NCI-H2227 (cell line): Measurements from ENCODE around the gene FRMPD4.

ENCODE experiments used
- DNase-seq: peaks from one replicate; lab custom pipeline; 2025; ENCODE audit not compliant: unreplicated experiment; lab: John Stamatoyannopoulos, UW

FRMPD4 gene

DNA sequence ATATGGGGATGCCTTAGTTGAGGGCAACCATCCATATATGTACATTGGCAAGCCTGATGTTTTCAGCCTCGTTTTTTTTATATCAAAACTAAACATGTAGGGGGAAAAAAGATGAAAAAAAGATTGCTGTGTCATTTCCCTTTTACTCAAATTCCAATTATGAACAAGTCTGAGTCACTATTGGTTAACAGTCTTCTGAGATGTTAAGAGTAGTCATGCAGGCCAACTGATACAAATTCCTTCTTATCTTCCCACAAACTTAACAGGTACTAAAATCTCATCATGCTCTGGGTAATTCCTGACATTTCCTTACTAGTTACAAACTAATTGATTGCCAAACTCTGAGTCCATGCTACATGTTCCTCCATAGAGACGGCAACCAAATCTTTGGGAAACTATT lies 222.1 kb downstream of the FRMPD4 start:
- no peak for DNase-seq

DNA sequence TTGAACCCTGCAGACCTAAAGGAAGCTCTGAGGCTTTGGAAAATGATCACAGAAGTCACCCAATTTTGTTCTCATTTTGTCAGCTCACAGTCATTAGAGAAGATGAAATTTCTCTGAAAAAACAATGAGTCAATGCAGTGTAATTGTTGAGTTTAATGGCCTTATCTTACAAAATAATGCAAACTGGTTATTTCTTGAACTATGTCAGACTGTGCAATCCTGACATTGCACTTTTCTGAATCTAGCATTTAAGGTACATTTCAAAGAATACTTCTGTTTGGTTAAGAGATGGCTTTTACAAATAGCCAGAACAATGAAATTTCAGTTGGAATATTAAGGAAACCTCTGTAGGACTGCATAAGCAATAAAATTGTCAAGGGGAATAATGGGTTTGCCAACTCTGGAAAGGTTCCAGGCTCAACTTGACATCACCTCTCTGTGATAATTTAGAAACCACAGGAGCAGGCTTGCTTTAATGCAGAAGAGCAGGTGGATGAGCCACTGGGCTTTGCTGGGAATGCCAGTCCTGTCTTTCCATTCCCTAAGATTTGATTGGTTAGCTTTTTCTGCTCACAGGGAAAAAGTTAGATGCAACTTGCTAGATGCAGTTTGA lies 222.8 kb downstream of the FRMPD4 start:
- DNase-seq: no peak

DNA sequence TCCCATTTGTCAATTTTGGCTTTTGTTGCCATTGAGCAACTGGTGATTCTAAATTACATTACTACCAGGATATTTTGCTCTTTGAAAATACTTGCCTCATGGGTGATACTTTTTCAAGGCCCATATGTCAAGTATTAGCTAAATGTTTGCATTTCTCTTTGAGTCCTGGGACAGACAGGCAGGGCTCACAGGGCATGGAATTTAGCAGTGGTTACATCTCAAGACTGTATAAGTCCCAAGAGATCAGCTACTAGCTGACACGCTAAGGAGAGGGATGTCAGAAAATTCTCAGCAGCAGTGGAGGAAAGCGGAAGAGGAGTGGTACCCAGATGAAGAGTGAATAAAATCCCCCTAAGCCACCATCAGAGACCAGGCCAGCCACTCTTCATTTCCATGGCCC lies 224.9 kb downstream of the FRMPD4 start:
- no peak for DNase-seq

DNA sequence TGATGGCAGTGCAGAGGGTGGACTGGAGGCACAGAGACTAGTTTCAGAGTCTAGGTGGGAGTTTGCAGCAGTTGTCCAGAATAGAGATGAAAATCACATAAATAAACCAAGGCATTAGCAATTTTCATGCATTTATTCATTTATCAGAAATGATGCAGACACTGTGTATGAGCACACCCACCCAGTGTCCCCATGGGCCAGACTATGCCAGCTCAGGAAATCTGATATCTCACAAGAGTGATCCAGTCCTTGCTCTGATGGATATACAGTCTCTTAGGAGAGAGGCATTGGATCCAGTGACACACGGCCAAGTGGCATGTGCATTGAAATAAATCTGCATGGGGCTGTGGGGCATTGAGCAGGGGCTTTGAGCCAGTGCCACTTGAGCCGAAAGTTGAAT lies 228.2 kb downstream of the FRMPD4 start:
- no peak for DNase-seq

DNA sequence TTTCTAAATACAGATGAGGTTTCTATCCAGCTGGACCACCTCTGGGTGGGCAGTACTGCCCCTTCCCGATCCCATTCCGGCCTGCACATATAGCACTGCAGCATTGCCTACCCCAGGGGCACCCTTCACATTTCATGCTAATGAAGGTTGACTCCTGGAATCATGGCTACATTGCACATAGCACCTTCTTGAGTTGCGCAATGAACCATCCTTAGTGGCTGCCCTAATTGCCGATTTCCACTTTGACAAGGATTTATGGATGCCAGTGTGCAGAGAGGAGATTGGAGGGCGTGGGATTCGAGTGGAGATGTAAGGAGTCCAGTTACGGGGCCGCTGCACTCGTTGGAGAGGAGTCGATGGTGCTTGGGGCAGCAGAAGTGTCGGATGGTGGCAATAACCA lies 229.0 kb downstream of the FRMPD4 start:
- no peak for DNase-seq

DNA sequence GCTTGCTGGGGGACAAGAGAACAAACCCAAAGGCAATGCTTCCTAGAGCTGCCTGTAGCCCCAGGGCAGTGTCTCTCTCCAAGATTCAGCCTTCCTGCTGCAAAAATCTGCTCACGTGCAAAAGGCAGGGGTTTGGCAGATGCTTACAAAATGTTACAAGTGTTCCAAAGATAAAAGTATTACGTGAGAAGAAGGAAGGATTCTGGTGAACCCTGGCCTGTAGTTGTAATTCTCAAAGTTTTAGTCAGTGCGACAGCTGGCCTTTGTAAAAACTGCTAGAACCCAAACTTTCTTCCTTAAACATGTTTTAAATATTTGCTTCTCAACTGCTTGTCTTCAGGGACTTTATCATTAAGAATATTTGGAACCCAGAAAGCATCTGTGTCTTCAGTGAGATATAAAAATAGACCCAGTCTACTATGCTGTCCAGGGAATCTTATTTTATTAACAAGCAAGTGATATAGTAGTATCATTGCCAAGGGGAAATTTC lies 232.3 kb downstream of the FRMPD4 start:
- no peak for DNase-seq

DNA sequence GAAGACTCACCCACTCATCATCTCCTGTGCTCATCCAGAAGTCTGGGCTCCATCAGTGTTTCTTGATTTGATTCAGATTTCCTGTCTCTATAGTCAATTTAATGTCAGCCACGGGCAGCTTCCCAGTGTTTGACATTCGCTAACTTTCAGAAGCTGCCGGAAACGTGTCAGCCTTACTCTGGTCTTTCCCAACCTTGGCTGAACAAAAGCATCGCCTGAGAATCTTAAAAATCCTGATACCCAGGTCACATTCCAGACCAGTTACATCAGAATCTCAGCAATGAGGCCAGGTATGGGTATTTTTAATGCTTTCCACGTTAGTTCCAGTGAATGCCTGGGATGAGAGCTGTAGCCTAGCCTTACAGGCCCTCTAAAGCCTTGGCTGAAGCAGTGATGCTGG lies 233.8 kb downstream of the FRMPD4 start:
- no peak for DNase-seq

DNA sequence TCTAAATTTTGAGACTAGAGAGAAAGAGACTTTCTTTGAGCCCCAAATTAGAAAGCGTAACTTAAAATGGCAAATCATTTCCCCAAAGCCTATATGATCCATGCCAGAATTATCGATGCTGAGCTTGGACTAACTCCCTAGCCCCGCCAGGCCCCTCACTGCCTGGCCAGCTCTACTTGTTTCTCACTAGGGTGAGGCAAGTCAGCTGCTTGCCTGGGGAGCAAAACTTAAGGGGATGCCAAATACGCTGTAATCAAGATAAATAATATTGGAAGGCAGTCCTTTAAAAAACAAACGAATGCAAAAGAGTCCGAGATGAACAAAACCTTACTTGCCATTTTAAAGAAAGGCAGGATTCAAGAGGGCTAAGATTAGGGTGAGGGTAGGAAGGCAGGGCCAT lies 236.0 kb downstream of the FRMPD4 start:
- no peak for DNase-seq

DNA sequence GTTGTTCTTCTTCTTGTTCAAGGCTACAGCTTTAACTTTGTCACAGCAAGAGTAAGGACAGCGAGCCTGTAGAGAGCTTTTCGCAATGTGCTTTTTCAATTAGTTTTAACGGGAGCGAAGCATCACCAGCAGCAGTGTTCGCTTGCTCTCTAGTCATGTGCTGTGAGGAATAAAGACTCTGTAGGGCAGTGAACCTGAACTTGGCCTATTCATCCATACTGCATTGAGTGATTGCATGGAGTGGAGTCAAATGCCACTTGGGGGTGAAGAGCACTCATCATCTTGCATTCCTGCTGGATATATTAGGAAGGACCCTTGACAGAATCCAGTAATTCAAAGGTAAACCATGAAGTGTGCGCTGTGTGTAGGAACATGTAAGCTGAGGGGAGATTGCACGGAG lies 240.0 kb downstream of the FRMPD4 start:
- DNase-seq: no peak

DNA sequence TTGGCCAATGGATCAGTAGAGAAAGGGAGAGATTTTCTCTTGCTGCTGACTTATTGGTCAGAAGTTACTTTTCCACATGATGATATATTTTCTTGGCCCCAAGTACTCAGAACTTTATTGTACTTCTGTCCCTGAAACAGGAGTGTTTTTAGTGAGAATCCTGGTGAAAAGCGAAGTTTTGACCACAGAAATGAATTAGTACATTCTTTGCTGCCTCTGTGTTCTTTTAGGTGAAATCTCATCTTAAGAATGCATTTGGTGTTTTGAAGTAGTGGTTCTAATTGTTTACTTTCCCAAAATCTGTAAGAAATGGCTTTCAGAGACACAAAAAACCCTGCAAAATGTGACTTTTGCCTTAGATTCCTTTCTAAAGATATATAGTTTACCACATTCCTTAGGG lies 240.4 kb downstream of the FRMPD4 start:
- DNase-seq: no peak

DNA sequence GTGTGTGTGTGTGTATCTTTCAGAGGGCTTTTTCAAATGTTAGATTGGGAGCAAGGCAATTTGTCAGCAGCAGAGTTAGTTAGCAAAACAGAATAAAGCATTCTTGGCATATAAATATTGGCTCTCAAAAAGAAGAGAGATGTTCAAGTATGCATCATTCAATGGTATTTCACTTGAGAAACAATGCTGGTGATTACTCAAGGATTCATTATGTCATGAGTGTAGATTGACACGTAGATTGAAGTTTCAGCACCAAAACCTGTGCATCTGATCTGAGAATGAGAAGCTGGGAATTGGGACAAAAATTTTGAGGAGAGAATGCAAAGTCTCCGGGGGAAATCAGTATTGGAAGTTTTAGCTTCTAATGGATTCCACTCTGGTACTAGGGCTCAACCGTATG lies 241.4 kb downstream of the FRMPD4 start:
- no peak for DNase-seq

DNA sequence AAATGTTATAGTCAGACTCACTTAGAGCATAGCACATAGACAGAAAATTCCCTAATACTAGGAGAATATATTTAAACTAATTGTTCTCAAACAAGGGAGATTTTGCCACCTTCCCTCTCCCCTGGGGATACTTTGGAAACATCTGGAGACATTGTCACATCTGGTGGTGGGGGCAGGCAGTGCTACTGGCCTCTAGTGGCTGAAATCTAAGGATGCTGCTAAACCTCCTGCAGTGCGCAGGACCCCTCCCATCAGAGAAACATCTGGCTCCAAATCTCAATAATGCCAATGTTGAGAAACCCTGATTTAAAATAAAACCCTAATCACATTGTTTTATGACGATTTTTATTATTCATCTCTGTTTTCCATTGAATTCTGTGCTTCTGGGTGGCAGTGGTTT lies 244.9 kb downstream of the FRMPD4 start:
- no peak for DNase-seq

DNA sequence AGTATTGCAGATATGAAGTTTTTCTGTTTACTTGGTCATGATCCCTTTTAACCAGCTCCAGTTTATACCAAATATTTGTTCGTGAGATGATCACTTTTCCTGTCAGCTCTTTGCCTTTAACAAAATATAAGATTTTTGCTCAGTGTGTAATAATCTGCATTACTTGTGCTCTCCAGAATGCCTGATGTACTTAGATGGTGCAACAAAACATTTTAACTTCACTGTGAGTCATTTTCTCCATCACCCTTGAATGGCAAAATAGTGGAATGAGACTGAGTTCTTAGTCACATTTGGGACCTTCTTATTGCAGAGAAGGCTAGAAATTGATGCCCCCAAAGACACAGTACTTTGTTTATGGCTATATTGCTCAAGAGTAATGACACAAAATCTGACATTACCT lies 252.0 kb downstream of the FRMPD4 start:
- no peak for DNase-seq

DNA sequence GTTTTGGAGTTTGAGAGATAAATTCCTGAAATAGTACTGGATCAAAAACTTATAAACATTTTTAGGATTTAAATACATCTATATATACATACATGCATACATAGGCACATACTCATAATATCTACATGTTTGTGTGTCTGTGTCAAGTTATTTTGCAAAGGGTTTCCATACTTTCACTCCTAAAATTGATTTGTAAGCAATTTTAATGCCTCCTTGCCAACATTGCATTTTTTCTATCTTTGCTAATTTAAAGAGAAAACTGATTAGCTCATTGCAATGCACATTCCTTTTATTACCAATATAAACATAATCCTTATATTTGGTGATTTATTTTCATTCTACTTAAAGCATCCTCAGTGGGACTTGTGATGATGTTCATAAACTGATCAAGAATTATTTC lies 258.3 kb downstream of the FRMPD4 start:
- DNase-seq: no peak

DNA sequence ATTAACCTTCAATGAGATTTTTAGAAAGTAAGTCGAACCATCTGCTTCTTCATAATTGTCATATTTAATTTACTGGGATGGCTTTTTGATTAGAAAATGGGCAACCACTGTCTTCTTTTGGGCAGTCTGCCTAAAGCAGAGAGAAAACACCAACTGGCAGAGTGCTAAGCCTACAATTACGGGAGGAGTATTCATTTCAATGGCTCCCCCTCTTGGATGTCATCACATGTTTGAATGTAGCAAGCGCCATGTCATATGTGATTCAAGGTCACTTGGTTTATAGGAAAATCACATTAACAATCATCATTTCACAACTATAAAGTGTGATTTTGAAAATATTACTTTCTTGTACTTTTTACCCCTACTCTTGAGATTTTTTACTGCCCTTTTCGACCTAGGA lies 261.9 kb downstream of the FRMPD4 start:
- no peak for DNase-seq

DNA sequence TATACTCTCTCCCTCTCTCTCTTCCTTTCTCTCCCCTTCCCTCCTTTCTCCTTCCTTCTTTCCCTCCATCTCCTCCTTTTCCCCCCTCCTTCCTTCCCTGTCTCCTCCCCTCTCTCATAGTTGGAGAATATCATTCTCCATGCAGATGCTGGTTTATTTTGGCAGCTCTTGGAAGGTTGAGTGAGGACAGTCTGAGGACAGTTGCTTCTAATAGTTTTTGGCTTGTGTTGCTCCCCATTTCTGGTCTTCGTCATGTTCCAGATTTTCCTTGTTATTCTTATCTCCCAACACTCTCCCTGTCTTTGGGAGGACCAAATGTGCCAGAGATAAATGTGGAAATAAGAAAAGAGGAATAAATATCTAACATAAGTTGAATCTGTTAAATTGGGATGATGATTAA lies 263.0 kb downstream of the FRMPD4 start:
- DNase-seq: no peak

DNA sequence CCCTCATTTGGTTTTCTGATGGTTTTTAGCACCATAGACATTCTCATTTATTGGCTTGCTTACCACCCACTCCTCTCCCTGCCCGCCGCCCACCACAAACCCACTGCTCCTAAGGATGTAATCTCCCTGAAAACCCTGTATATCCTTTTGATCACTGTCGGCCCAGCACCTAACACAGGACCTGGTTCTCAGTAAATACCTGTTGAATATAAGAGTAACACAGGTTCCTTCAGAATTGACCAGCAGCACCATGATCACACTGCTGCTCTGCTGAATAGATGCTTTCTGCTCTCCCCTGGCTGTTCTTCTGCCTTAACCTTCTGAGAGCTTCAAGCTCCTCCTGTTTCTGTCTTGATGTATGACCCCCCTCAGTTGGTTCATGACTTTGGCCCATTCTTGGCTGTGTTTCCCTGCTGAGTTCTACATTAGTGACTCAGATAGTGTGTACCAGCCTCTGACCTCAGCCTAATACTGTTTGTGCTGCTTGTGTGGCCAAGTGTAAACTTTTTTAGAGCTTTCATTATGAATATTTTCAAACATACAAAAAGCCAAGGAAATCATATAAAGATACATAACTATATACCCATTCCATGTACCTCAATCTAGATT lies 265.3 kb downstream of the FRMPD4 start:
- DNase-seq: no peak

DNA sequence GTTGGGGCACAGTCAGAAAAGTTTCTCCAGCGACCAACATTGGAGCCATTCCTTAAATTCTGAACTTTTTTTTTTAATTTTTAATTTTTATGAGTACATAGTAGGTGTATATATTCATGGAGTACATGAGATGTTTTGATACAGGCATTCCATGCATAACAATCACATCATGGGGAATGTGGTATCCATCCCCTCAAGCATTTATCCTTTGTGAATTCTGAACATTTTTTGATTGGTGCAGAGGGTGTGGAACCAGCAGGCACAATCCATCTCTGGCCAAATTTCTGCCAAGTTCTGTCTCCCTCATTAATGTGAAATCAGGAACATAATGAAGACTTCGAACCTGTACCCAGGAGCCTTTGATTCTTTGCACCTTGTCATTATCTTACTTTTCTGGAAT lies 267.0 kb downstream of the FRMPD4 start:
- DNase-seq: no peak

DNA sequence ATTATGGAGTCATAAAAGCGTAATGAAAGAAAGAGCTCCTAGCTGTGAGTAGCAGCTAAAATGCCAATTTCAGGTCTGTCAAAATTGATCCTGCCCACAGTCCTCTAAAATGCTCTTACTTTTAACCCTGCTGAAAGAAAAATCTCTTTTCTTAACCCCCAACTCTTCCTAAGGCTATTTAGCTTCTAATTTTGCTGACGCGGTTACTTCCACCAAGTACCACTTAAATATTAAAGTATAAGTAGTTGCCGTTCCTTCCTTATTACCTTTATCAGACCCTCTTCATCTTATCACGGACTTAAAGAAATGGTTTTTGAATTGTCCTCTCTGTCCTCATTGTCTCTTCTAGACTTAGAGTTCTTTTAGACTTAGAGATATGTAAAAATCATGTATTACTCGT lies 272.2 kb downstream of the FRMPD4 start:
- no peak for DNase-seq

DNA sequence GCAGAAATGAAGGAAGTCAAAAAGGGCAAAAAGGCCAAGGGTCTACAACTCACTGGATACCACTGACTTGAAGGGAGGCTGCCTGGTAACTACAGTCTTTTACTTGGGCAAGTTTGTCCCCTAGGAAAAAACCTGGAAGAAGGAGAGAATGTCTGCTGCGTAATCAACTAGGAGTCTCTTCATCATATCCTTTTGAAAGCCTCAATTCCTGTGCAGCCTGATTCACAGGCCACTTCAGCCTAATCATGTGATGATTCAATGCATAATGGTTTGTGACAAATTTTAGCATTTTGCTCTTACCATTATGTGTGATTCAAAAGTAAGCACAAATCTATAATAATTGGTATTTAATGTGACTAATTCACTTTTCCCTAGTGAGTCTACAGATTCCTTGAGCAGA lies 273.6 kb downstream of the FRMPD4 start:
- no peak for DNase-seq

DNA sequence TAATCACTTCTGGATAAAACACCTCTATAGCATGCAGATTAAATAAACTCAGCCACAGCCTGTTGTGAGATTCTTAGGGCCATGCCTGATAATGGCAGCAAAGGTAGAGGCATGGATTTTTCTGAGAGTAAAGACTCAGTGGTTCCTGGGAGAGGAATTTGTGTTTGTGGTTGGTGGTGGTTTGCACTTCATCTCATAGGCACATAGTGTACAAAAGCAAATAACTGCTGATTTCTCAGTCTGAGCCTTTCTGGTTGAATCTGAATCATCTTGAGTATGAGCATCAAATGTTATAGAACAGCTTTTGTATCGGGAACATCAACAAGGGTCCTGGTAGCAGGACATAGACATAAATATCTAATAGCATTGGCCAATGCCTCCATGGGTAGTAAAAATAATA lies 274.3 kb downstream of the FRMPD4 start:
- no peak for DNase-seq

DNA sequence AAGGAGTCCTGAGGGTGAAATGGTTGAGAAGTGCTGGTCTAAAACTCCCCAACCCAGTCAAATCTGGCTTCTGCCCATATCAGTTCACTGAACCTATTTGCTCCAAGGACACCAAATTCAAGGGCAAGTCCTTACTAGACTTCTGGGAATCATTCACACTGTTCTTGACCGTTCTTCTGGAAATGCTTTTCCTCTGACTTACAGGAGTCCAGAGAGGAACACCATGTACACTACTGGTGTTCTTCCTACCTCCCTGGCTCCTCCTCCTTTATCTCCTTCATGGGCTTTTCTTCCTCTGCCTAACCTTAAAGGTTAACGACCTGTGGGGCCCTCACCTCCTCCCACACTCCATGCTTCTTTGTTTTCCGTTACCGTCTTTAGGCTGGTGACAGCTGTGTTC lies 281.3 kb downstream of the FRMPD4 start:
- no peak for DNase-seq

DNA sequence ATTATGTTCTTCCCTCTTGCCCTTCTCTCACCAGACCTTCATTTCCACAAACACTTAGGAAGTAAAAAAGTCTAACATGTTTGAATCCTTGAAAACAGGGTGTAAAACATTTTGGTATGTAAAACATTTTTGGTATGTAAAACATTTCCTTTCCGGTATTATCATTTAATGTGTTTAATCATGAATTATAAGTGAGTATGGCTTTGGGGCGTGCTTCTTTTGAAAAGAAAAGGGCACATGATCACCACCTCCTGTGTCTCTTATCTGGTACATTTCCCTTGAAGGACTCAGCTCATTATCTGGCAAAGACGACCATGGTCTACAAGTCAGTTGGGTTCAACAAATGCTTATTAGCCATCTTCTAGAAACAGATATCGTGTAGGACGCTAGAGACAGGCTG lies 283.6 kb downstream of the FRMPD4 start:
- no peak for DNase-seq
